ENCODE results near the gene GARS1.
"Not testable (repeated sequence)": the region's sequence is repeated elsewhere in the genome, so short reads cannot be mapped to it uniquely, and the experiment has no call there.

GARS1 gene

DNA sequence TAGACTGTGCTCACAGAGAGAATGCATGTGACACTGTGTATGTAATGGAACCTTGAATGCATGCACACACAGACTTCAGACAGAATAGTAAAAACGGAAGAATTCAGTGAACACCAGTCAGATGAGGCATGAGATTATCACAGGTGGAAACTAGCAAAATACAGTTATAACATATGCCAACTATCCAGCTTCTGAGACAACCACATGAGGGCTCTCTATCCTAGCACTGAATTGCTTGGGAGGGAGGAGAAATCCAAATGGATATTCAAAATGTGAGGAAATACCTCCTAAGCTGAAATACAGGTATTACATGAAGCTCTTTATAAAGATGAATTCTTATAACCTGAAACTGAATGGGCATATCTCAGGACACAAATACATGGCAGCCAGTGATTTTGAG lies 30.6 kb downstream of the GARS1 start:
- H3K27ac ChIP-seq, result no peak overlapping the region
- H3K36me3 ChIP-seq (ENCODE audit: insufficient read depth, low read length), result peaks cover 100% of the 10 kb centered on the region
- TF ChIP-seq FOXP2 (optimal IDR thresholded peaks at IDR 0.05; ENCODE audit: control extremely low read depth, extremely low read length, insufficient read depth) (no peak), EZH2 (IDR thresholded peaks at IDR 0.05) (no peak), POLR2AphosphoS5 (IDR thresholded peaks at IDR 0.05; ENCODE audit: borderline replicate concordance, low read depth, low read length) (no peak)
- no peak overlapping the region for H3K4me3 ChIP-seq
- no peak overlapping the region for H3K9ac ChIP-seq (ENCODE audit: insufficient read length)
- no peak for DNase-seq (ENCODE audit: low read depth, low spot score)
- no peaks in the 10 kb centered on the region for H3K9me3 ChIP-seq (ENCODE audit: low read depth, low read length)

- no peak for DNase-seq (ENCODE audit: low read depth, low spot score)
- Histone ChIP-seq H3K27ac (no peak overlapping the region), H3K9ac (ENCODE audit: insufficient read length) (no peak overlapping the region), H3K4me3 (no peak overlapping the region), H3K9me3 (ENCODE audit: low read depth, low read length) (no peaks in the 10 kb centered on the region), H3K36me3 (ENCODE audit: insufficient read depth, low read length) (peaks cover 100% of the 10 kb centered on the region)
- TF ChIP-seq POLR2AphosphoS5 (IDR thresholded peaks at IDR 0.05; ENCODE audit: borderline replicate concordance, low read depth, low read length), result no peak
- TF ChIP-seq EZH2 (IDR thresholded peaks at IDR 0.05), result no peak
- no peak for TF ChIP-seq FOXP2 (optimal IDR thresholded peaks at IDR 0.05; ENCODE audit: control extremely low read depth, extremely low read length, insufficient read depth)
Measured at GRCh38 chr7:30627026-30627425, 32.3 kb downstream of the GARS1 start.

DNA sequence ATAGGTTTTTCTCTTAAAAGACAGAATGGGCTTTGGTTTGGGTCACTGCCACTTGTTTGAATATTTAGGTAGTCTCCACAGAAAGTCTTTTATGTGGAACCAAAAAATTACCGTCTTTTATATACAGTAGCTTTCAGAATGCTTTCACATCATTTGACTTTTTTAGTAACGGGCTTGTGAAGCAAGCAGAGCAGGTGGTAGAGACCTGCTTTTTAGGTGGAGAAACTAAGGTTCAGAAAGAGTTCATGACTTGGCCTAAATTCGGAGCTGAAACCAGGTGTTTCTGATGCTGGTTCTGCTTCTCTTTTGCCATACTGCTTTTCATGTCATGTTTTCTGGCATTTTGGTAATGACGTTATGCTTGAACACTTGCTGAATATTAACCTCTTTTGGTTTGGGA lies 36.3 kb downstream of the GARS1 start:
- no peak overlapping the region for H3K4me3 ChIP-seq
- H3K36me3 ChIP-seq (ENCODE audit: insufficient read depth, low read length), result peaks cover 100% of the 10 kb centered on the region
- no peaks in the 10 kb centered on the region for H3K9me3 ChIP-seq (ENCODE audit: low read depth, low read length)
- TF ChIP-seq POLR2AphosphoS5 (IDR thresholded peaks at IDR 0.05; ENCODE audit: borderline replicate concordance, low read depth, low read length) (no peak), FOXP2 (optimal IDR thresholded peaks at IDR 0.05; ENCODE audit: control extremely low read depth, extremely low read length, insufficient read depth) (no peak), EZH2 (IDR thresholded peaks at IDR 0.05) (no peak)
- H3K9ac ChIP-seq (ENCODE audit: insufficient read length), result no peak overlapping the region
- DNase-seq (ENCODE audit: low read depth, low spot score), result no peak
- H3K27ac ChIP-seq, result no peak overlapping the region

- TF ChIP-seq FOXP2 (optimal IDR thresholded peaks at IDR 0.05; ENCODE audit: control extremely low read depth, extremely low read length, insufficient read depth) (no peak), POLR2AphosphoS5 (IDR thresholded peaks at IDR 0.05; ENCODE audit: borderline replicate concordance, low read depth, low read length) (no peak), EZH2 (IDR thresholded peaks at IDR 0.05) (no peak)
- H3K36me3 ChIP-seq (ENCODE audit: insufficient read depth, low read length), result peaks cover 82% of the 10 kb centered on the region
- no peak overlapping the region for H3K4me3 ChIP-seq
- no peaks in the 10 kb centered on the region for H3K9me3 ChIP-seq (ENCODE audit: low read depth, low read length)
- DNase-seq (ENCODE audit: low read depth, low spot score), result no peak
- H3K27ac ChIP-seq, result no peak overlapping the region
- H3K9ac ChIP-seq (ENCODE audit: insufficient read length), result no peak overlapping the region
Measured at GRCh38 chr7:30633223-30633622, 38.5 kb downstream of the GARS1 start.

GRCh38 chr7:30634193-30634626 lies 39.5 kb downstream of the GARS1 start:
- Histone ChIP-seq H3K27ac (no peak overlapping the region), H3K9ac (ENCODE audit: insufficient read length) (no peak overlapping the region), H3K9me3 (ENCODE audit: low read depth, low read length) (no peaks in the 10 kb centered on the region), H3K36me3 (ENCODE audit: insufficient read depth, low read length) (peaks cover 72% of the 10 kb centered on the region), H3K4me3 (no peak overlapping the region)
- no peak for TF ChIP-seq POLR2AphosphoS5 (IDR thresholded peaks at IDR 0.05; ENCODE audit: borderline replicate concordance, low read depth, low read length)
- no peak for TF ChIP-seq FOXP2 (optimal IDR thresholded peaks at IDR 0.05; ENCODE audit: control extremely low read depth, extremely low read length, insufficient read depth)
- no peak for TF ChIP-seq EZH2 (IDR thresholded peaks at IDR 0.05)
- no peak for DNase-seq (ENCODE audit: low read depth, low spot score)

DNA sequence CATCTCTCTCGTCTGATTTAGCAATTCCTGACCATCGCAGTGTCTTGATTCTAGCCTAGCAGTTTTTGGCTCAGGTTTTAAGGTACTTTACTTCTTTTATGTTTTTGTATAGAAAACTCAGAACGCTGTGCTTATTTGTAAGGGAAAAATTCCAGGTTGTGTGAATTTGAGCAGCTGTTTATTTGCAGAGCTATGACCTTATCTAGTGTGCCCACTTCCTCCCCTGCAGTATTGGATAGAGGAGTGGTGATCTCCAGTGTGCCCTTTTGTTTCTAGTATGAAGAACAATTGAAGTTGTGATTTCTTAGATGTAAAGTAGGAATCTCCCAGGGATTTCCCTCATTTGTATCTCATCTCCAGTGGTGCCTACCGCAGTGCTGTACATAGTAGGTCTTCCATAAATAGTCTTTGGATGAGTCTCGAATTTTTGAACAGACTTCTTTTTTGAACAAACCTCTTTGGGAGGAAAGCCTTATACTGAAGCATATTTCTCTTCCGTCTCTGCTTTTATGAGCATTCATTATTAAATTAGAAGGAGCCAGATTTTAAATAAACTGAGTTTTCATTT lies 40.0 kb downstream of the GARS1 start:
- Histone ChIP-seq H3K27ac (no peak overlapping the region), H3K9ac (ENCODE audit: insufficient read length) (no peak overlapping the region), H3K36me3 (ENCODE audit: insufficient read depth, low read length) (peaks cover 67% of the 10 kb centered on the region), H3K9me3 (ENCODE audit: low read depth, low read length) (no peaks in the 10 kb centered on the region), H3K4me3 (no peak overlapping the region)
- TF ChIP-seq EZH2 (IDR thresholded peaks at IDR 0.05) (no peak), FOXP2 (optimal IDR thresholded peaks at IDR 0.05; ENCODE audit: control extremely low read depth, extremely low read length, insufficient read depth) (no peak), POLR2AphosphoS5 (IDR thresholded peaks at IDR 0.05; ENCODE audit: borderline replicate concordance, low read depth, low read length) (no peak)
- no peak for DNase-seq (ENCODE audit: low read depth, low spot score)

- no peak overlapping the region for H3K4me3 ChIP-seq
- no peak overlapping the region for H3K27ac ChIP-seq
- H3K9me3 ChIP-seq (ENCODE audit: low read depth, low read length), result no peaks in the 10 kb centered on the region
- H3K36me3 ChIP-seq (ENCODE audit: insufficient read depth, low read length), result peaks cover 56% of the 10 kb centered on the region
- TF ChIP-seq FOXP2 (optimal IDR thresholded peaks at IDR 0.05; ENCODE audit: control extremely low read depth, extremely low read length, insufficient read depth), result no peak
- TF ChIP-seq EZH2 (IDR thresholded peaks at IDR 0.05), result no peak
- TF ChIP-seq POLR2AphosphoS5 (IDR thresholded peaks at IDR 0.05; ENCODE audit: borderline replicate concordance, low read depth, low read length), result no peak
- H3K9ac ChIP-seq (ENCODE audit: insufficient read length), result no peak overlapping the region
- DNase-seq (ENCODE audit: low read depth, low spot score), result no peak
Measured at GRCh38 chr7:30635798-30636197, 41.1 kb downstream of the GARS1 start.

- H3K36me3 ChIP-seq (ENCODE audit: insufficient read depth, low read length), result peaks cover 33% of the 10 kb centered on the region; the same call in 1 of the 2 replicates
Measured at GRCh38 chr7:30642322-30642721, 47.6 kb downstream of the GARS1 start.

DNA sequence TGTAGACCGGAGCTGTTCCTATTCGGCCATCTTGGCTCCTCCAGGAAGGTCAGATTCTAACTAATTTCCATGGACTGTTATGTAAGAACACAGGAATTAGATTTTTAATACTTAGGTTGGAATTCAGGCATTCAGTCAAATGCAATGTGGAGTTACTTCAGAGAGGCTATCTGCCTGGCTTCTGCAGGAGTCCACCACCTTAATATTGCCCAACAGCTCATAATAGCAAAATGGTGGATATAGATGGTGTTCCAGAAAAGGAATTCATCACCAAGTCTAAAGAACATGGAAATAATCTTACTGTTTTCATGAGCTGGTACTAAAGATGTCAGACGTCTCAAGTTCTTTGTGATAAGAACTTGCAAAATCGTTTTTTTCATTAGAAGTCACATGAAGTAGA lies 48.1 kb downstream of the GARS1 start:
- no peak for TF ChIP-seq POLR2AphosphoS5 (IDR thresholded peaks at IDR 0.05; ENCODE audit: borderline replicate concordance, low read depth, low read length)
- TF ChIP-seq EZH2 (IDR thresholded peaks at IDR 0.05), result no peak
- TF ChIP-seq FOXP2 (optimal IDR thresholded peaks at IDR 0.05; ENCODE audit: control extremely low read depth, extremely low read length, insufficient read depth), result no peak
- DNase-seq (ENCODE audit: low read depth, low spot score), result no peak
- no peaks in the 10 kb centered on the region for H3K9me3 ChIP-seq (ENCODE audit: low read depth, low read length)
- peaks cover 33% of the 10 kb centered on the region; the same call in 1 of the 2 replicates for H3K36me3 ChIP-seq (ENCODE audit: insufficient read depth, low read length)
- no peak overlapping the region for H3K4me3 ChIP-seq
- no peak overlapping the region for H3K9ac ChIP-seq (ENCODE audit: insufficient read length)
- H3K27ac ChIP-seq, result no peak overlapping the region

More at GRCh38 chr7:30642322-30642721, 47.6 kb downstream of the GARS1 start:
- DNase-seq (ENCODE audit: low read depth, low spot score); H3K9ac ChIP-seq (ENCODE audit: insufficient read length); H3K27ac ChIP-seq; H3K4me3 ChIP-seq; H3K9me3 ChIP-seq (ENCODE audit: low read depth, low read length): not testable (repeated sequence)

All from SK-N-MC (cell line).